ENCODE measurements around the gene SSC5D.

SSC5D gene

DNA sequence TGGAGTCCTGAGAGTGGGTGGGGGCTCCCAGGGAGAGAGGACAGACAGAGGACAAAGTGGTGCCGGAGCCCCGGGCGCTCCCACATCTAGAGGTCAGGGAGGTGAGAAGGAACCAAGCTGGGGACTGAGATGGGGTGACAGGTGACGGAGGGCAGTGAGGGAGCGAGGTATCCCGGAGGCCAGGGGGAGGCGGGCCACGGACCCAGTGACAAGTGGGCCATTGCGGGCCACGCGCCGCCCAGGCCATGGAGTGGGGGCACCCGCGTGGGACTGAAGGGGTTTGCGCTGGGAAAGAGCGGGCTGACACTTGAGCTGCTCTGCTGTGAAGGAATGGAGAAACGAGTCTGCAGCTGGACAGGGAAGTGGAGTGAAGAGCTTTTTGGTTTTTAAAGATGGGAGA lies 9.2 kb upstream of the SSC5D start:
- ChIA-PET POLR2A (no interaction called here), CTCF (interaction anchor here (1.3 kb wide), 1 partner anchor 12 kb away, joined by 5 read pairs; no protein-coding TSS in a partner anchor)

DNA sequence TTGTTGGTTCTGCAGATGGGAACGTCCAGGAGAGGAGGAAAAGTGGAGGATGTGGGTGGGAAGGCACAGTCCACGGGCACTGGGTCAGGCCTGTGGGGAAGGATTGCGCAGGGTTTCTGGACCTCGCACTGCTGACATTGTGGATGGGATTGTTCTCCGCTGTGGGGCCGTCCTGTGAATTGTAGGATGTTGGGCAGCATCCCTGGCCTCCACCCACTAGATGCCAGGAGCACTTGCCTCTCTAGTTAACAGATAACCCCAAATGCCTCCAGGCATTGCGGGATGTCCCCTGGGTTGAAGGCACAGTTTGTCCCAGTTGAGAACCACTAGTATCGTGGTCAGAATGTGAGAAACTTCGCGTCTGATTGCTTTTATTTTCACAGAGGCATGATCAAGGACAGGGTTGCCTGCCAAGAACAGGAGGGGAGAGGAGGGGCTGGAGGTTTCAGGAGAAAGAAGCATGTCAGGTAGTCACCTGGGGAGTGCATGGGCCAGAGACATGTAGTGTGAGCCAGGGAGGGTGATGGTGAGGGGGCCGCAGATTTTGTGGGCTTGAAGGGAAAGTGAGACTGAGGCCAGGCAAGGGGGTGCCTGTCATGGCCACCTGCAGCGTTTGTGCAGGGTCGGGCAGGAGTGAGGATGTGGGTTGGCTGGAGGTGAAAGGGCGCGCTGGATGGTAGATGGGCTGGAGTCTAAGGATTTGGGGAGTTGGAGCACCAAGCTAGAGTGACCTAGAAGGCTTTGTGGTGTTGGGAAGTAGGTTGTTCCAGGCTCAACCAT lies 8.6 kb upstream of the SSC5D start:
- ChIA-PET POLR2A (no interaction called here), CTCF (interaction anchor here (1.3 kb wide), 1 partner anchor 12 kb away, joined by 5 read pairs; no protein-coding TSS in a partner anchor)
- no peak for TF ChIP-seq NFRKB (IDR thresholded peaks at IDR 0.05)
- TF ChIP-seq ZNF384 (IDR thresholded peaks at IDR 0.05), result no peak
- no peak for TF ChIP-seq FOXA1 (IDR thresholded peaks at IDR 0.05)
- no peak for TF ChIP-seq SUZ12 (IDR thresholded peaks at IDR 0.05)
- no peak for TF ChIP-seq CTBP1 (IDR thresholded peaks at IDR 0.05; ENCODE audit: borderline replicate concordance)
- TF ChIP-seq FOXK2 (IDR thresholded peaks at IDR 0.05), result no peak
- no peak for TF ChIP-seq FOXM1 (IDR thresholded peaks at IDR 0.05; ENCODE audit: borderline replicate concordance)
- TF ChIP-seq TARDBP (IDR thresholded peaks at IDR 0.05), result no peak
- no peak for TF ChIP-seq SP1 (IDR thresholded peaks at IDR 0.05)
- TF ChIP-seq, protein P1, sequence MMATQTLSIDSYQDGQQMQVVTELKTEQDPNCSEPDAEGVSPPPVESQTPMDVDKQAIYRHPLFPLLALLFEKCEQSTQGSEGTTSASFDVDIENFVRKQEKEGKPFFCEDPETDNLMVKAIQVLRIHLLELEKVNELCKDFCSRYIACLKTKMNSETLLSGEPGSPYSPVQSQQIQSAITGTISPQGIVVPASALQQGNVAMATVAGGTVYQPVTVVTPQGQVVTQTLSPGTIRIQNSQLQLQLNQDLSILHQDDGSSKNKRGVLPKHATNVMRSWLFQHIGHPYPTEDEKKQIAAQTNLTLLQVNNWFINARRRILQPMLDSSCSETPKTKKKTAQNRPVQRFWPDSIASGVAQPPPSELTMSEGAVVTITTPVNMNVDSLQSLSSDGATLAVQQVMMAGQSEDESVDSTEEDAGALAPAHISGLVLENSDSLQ (IDR thresholded peaks at IDR 0.05), result no peak
- TF ChIP-seq L3MBTL2 (conservative IDR thresholded peaks at IDR 0.05), result no peak
- TF ChIP-seq LEF1 (IDR thresholded peaks at IDR 0.05; ENCODE audit: borderline replicate concordance), result no peak
- DNase-seq (ENCODE audit: extremely low spot score), result no peak

More for the DNA sequence above, 9.2 kb upstream of the SSC5D start:
- TF ChIP-seq ELF4 (IDR thresholded peaks at IDR 0.05), result no peak
- TF ChIP-seq FOXM1 (IDR thresholded peaks at IDR 0.05; ENCODE audit: borderline replicate concordance), result no peak
- TF ChIP-seq ARNT (IDR thresholded peaks at IDR 0.05), result no peak
- TF ChIP-seq CTBP1 (IDR thresholded peaks at IDR 0.05; ENCODE audit: borderline replicate concordance), result no peak
- no peak for TF ChIP-seq L3MBTL2 (conservative IDR thresholded peaks at IDR 0.05)
- no peak for TF ChIP-seq LEF1 (IDR thresholded peaks at IDR 0.05; ENCODE audit: borderline replicate concordance)
- no peak for TF ChIP-seq HDGF (IDR thresholded peaks at IDR 0.05; ENCODE audit: borderline replicate concordance)
- TF ChIP-seq ZNF384 (IDR thresholded peaks at IDR 0.05), result no peak
- TF ChIP-seq NFRKB (IDR thresholded peaks at IDR 0.05), result no peak
- TF ChIP-seq, protein P1 (IDR thresholded peaks at IDR 0.05), result no peak
- no peak for TF ChIP-seq TARDBP (IDR thresholded peaks at IDR 0.05)
- TF ChIP-seq SUZ12 (IDR thresholded peaks at IDR 0.05), result no peak
- no peak for TF ChIP-seq FOXK2 (IDR thresholded peaks at IDR 0.05)
- no peak for TF ChIP-seq SP1 (IDR thresholded peaks at IDR 0.05)
- no peak for DNase-seq (ENCODE audit: extremely low spot score)

DNA sequence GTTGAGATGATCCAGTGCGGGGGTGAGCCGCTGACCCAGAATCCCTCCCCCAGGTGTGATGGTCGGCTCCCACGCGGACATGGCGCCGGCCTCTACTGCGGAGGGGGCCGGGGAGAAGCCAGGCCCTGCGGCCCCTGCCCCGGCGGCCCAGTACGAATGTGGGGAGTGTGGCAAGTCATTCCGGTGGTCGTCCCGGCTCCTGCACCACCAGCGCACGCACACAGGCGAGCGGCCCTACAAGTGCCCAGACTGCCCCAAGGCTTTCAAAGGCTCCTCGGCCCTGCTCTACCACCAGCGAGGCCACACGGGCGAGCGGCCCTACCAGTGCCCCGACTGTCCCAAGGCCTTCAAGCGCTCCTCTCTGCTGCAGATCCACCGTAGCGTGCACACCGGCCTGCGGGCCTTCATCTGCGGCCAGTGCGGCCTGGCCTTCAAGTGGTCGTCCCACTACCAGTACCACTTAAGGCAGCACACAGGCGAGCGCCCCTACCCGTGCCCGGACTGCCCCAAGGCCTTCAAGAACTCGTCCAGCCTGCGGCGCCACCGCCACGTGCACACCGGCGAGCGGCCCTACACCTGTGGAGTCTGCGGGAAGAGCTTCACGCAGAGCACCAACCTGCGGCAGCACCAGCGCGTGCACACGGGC lies 7.0 kb upstream of the SSC5D start:
- ChIA-PET POLR2A (no interaction called here), CTCF (no interaction called here)
- TF ChIP-seq FOXA1 (IDR thresholded peaks at IDR 0.05), result no peak
- no peak for TF ChIP-seq TARDBP (IDR thresholded peaks at IDR 0.05)
- TF ChIP-seq BHLHE40 (IDR thresholded peaks at IDR 0.05; ENCODE audit: borderline replicate concordance), result no peak
- TF ChIP-seq L3MBTL2 (conservative IDR thresholded peaks at IDR 0.05), result no peak
- no peak for TF ChIP-seq FOXM1 (IDR thresholded peaks at IDR 0.05; ENCODE audit: borderline replicate concordance)
- TF ChIP-seq SUZ12 (IDR thresholded peaks at IDR 0.05), result no peak
- no peak for TF ChIP-seq ARNT (IDR thresholded peaks at IDR 0.05)
- TF ChIP-seq ELF4 (IDR thresholded peaks at IDR 0.05), result no peak
- TF ChIP-seq NFRKB (IDR thresholded peaks at IDR 0.05), result no peak
- TF ChIP-seq FOXK2 (IDR thresholded peaks at IDR 0.05), result no peak
- TF ChIP-seq, protein P1 (IDR thresholded peaks at IDR 0.05), result no peak
- TF ChIP-seq CTBP1 (IDR thresholded peaks at IDR 0.05; ENCODE audit: borderline replicate concordance), result no peak
- no peak for TF ChIP-seq HDGF (IDR thresholded peaks at IDR 0.05; ENCODE audit: borderline replicate concordance)
- no peak for TF ChIP-seq ZNF384 (IDR thresholded peaks at IDR 0.05)
- no peak for TF ChIP-seq SP1 (IDR thresholded peaks at IDR 0.05)
- TF ChIP-seq LEF1 (IDR thresholded peaks at IDR 0.05; ENCODE audit: borderline replicate concordance), result no peak
- no peak for DNase-seq (ENCODE audit: extremely low spot score)

DNA sequence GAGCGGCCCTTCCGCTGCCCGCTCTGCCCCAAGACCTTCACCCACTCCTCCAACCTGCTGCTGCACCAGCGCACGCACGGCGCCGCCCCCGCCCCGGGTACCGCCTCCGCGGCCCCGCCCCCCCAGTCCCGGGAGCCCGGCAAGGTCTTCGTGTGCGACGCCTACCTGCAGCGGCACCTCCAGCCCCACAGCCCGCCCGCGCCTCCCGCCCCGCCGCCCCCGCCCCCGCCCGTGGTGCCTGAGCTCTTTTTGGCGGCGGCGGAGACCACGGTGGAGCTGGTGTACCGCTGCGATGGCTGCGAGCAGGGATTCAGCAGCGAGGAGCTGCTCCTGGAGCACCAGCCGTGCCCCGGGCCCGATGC lies 6.5 kb upstream of the SSC5D start:
- CTCF ChIA-PET, result no interaction called here
- TF ChIP-seq FOXA1 (IDR thresholded peaks at IDR 0.05), result no peak
- TF ChIP-seq SUZ12 (IDR thresholded peaks at IDR 0.05), result no peak
- TF ChIP-seq ELF4 (IDR thresholded peaks at IDR 0.05), result no peak
- no peak for TF ChIP-seq ARNT (IDR thresholded peaks at IDR 0.05)
- TF ChIP-seq CTBP1 (IDR thresholded peaks at IDR 0.05; ENCODE audit: borderline replicate concordance), result no peak
- no peak for TF ChIP-seq ZNF384 (IDR thresholded peaks at IDR 0.05)
- no peak for TF ChIP-seq NFRKB (IDR thresholded peaks at IDR 0.05)
- TF ChIP-seq TARDBP (IDR thresholded peaks at IDR 0.05), result no peak
- no peak for TF ChIP-seq FOXK2 (IDR thresholded peaks at IDR 0.05)
- TF ChIP-seq, protein P1 (IDR thresholded peaks at IDR 0.05), result no peak
- TF ChIP-seq BHLHE40 (IDR thresholded peaks at IDR 0.05; ENCODE audit: borderline replicate concordance), result no peak
- no peak for TF ChIP-seq LEF1 (IDR thresholded peaks at IDR 0.05; ENCODE audit: borderline replicate concordance)
- no peak for TF ChIP-seq HDGF (IDR thresholded peaks at IDR 0.05; ENCODE audit: borderline replicate concordance)
- no peak for TF ChIP-seq FOXM1 (IDR thresholded peaks at IDR 0.05; ENCODE audit: borderline replicate concordance)
- TF ChIP-seq SP1 (IDR thresholded peaks at IDR 0.05), result no peak
- no peak for TF ChIP-seq L3MBTL2 (conservative IDR thresholded peaks at IDR 0.05)
- no peak for DNase-seq (ENCODE audit: extremely low spot score)
- POLR2A ChIA-PET, result no interaction called here

Data from HEK293T (cell line).